Breast epithelium (tissue), 4 donors: ENCODE measurements around the gene FAM83E. TPM values are rescaled to one million over a fixed set of nuclear protein-coding genes. Genes with fewer than 3 reads are reported as not detected.

ENCODE experiments used
- DNase-seq, 2 donors: peaks; one replicate each; pipeline ENCODE4 v3.0.0-alpha.2; 2019; ENCODE audit warnings: low spot score in 2 of 2
- H3K27ac ChIP-seq, 2 donors: fragments of 200-600 bp; sonication (generic) in 1 of 2; one replicate each; pipeline ENCODE4 v1.5.1; 2016 to 2019; ENCODE audit warnings: mild to moderate bottlenecking in 1 of 2
- H3K27me3 ChIP-seq, 2 donors: fragments of 200-600 bp; sonication (generic) in 1 of 2; one replicate each; pipeline versions ENCODE4 v1.5.1 to v1.6.0; 2017 to 2019; ENCODE audit warnings: control low read depth in 1 of 2, mild to moderate bottlenecking in 1 of 2
- H3K36me3 ChIP-seq: fragments of 200-600 bp; one replicate; pipeline ENCODE4 v1.5.1; 2019
- H3K4me1 ChIP-seq, 2 donors: fragments of 200-600 bp; sonication (generic); one replicate each; pipeline ENCODE4 v1.5.1; 2016 to 2019; ENCODE audit warnings: control low read depth in 1 of 2
- H3K4me3 ChIP-seq, 3 donors: fragments of 200-600 bp; sonication (generic); 1 replicate in 2 of 3; 2 replicates in 1 of 3; pipeline ENCODE4 v1.5.1; 2016 to 2019; ENCODE audit warnings: mild to moderate bottlenecking in 3 of 3, moderate library complexity in 2 of 3
- H3K9me3 ChIP-seq, 2 donors: fragments of 200-600 bp; sonication (generic) in 1 of 2; one replicate each; pipeline ENCODE4 v1.5.1; 2016 to 2019; ENCODE audit warnings: control low read depth in 1 of 2
- CTCF ChIP-seq, 3 donors: fragments of 450-650 bp; IDR thresholded peaks; one replicate each; pipeline ENCODE4 v1.5.1; 2016 to 2017; ENCODE audit warnings: antibody characterized with exemption in 3 of 3, mild to moderate bottlenecking in 3 of 3, moderate library complexity in 3 of 3
- POLR2A ChIP-seq: fragments of 450-650 bp; IDR thresholded peaks from one replicate; pipeline ENCODE4 v1.6.1; 2016; ENCODE audit warnings: antibody characterized with exemption, mild to moderate bottlenecking, moderate library complexity
- POLR2AphosphoS5 ChIP-seq, 3 donors: sonication (generic); formaldehyde crosslinking; IDR thresholded peaks; one replicate each; pipeline ENCODE4 v1.6.1; 2017; ENCODE audit warnings: antibody characterized with exemption in 3 of 3
- intact Hi-C: fragments of 100-400 bp; cut with DNase I; formaldehyde crosslinking; loops from one replicate; pipeline ENCODE4 v1.15.1; 2023; ENCODE audit warnings: low total_unique reads
- total RNA-seq, 3 donors: library from RNA; depleted of rRNA; stranded (reverse); fragments of >200 nt; gene quantifications; one replicate each; pipeline ENCODE4 v1.1.0, GENCODE V29; 2016

Gene FAM83E
- total RNA-seq, 3 donors from 2014 or later: 3.3 to 5.6 TPM; not detected in 1

DNA sequence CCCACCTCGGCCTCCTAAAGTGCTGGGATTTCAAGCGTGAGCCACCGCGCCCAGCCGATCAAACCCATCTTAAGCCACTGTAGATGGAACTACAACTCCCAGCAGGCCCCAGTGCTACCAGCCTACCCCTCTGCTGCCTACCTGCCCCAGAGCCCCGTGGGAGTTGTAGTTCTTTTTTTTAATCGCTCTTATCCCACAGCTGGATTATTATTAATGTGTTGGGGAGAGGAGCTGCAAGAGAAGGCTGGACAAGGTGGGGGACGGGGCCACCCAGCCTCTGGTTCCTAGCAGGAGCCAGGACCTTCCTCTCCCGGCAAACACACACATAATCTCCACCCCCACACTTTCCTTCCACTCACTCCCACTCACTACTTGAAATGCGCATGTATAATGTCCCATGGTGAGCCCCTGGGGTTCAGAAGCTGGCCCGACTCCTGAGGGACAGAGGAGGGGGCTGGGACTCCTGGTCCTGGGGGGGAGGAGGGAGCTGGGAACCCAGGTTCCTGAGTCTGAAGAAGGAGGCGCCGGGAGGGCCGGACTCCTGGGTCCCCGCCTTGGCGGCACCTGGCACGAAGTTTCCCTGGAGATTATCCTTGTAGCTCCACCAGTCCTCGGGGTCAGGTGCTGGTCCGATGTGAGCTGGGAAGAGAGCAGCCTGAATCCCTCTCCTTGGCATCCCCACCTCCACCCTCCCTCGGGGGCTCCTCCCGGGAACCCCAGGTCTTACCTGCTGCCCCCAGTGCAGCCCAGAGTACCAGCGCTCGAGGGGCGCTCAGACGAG, 30.2 kb upstream of the FAM83E start:
- peak in 1 of 2 donors; percentile 81 for DNase-seq
- Histone ChIP-seq H3K27me3 (no peaks in the 10 kb centered on the region), H3K4me1 (peaks cover 0 to 4% of the 10 kb centered on the region in 2 donors), H3K27ac (peak overlapping the region; percentile 87 to 93), H3K36me3 (no peaks in the 10 kb centered on the region), H3K4me3 (peak overlapping the region; percentile 50 to 68 (median 57)), H3K9me3 (no peaks in the 10 kb centered on the region)
- no peak for TF ChIP-seq CTCF (IDR thresholded peaks at IDR 0.05)
- TF ChIP-seq POLR2AphosphoS5 (IDR thresholded peaks at IDR 0.05): peak in 2 of 3 donors; percentile 27 to 31
- intact Hi-C loops: loop anchor here (5.0 kb wide), 1 partner anchor 1122 kb away; the partner anchor contains the start of gene AP2A1

DNA sequence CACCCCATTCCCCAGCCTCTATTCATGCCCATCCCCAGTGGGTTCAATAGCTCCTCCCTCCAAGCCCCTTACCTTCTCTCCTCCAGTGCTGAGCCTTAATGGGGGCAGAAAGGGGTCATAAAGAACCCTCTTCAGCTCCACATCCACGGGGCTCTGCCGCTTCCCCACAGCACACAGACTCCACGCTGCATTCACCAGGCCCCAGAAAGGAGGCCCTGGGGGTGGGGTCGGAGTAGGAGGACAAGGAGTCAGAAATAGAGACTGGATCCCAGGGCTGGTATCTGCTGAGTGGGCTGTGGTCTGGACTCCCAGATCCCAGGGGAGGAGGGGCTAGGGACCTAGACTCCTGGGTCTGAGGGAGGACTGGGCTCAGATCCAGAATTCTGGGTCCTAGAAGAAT, 29.5 kb upstream of the FAM83E start:
- no peak overlapping the region for H3K27ac ChIP-seq
- intact Hi-C loops: loop anchor here (5.0 kb wide), 1 partner anchor 1123 kb away; the partner anchor contains the start of gene AP2A1
- no peak for DNase-seq
- peaks cover 0 to 4% of the 10 kb centered on the region in 2 donors for H3K4me1 ChIP-seq
- no peak for TF ChIP-seq CTCF (IDR thresholded peaks at IDR 0.05)
- no peak for TF ChIP-seq POLR2A
- no peak for TF ChIP-seq POLR2AphosphoS5 (IDR thresholded peaks at IDR 0.05)
- no peaks in the 10 kb centered on the region for H3K36me3 ChIP-seq
- H3K4me3 ChIP-seq: peak overlapping the region in 2 of 3 donors; percentile 57 to 68
- no peaks in the 10 kb centered on the region for H3K9me3 ChIP-seq
- H3K27me3 ChIP-seq: no peaks in the 10 kb centered on the region

DNA sequence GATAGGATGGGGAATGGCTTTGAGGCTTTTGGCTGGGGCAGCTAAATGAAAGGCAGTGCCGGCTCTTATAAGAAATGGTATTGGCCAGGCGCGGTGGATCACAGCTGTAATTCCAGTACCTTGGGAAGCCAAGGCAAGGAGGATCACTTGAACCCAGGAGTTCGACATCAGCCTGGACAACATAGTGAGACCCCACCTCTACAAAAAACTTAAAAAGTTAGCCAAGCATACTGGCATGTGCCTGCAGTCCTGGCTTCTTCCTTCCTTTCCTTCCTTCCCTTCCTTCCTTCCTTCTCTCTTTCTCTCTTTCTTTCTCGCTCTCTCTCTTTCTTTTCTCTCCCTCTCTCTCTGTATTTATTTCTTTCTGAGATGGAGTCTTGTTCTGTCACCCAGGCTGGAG, 28.0 kb upstream of the FAM83E start:
- no peak for DNase-seq
- no peaks in the 10 kb centered on the region for H3K27me3 ChIP-seq
- no peak for TF ChIP-seq POLR2AphosphoS5 (IDR thresholded peaks at IDR 0.05)
- TF ChIP-seq CTCF (IDR thresholded peaks at IDR 0.05): no peak
- TF ChIP-seq POLR2A: no peak
- no peak overlapping the region for H3K27ac ChIP-seq
- H3K36me3 ChIP-seq: no peaks in the 10 kb centered on the region
- no peak overlapping the region for H3K4me3 ChIP-seq
- peaks cover 0 to 4% of the 10 kb centered on the region in 2 donors for H3K4me1 ChIP-seq
- no peaks in the 10 kb centered on the region for H3K9me3 ChIP-seq
- intact Hi-C loops: loop anchor here (5.0 kb wide), 1 partner anchor 1124 kb away; the partner anchor contains the start of gene AP2A1

- Histone ChIP-seq H3K27me3 (no peaks in the 10 kb centered on the region), H3K4me3 (no peak overlapping the region), H3K9me3 (no peaks in the 10 kb centered on the region), H3K36me3 (no peaks in the 10 kb centered on the region), H3K27ac (no peak overlapping the region), H3K4me1 (peaks cover 0 to 4% of the 10 kb centered on the region in 2 donors)
- no peak for DNase-seq
- intact Hi-C loops: loop anchor here (5.0 kb wide), 1 partner anchor 1125 kb away; the partner anchor contains the start of gene AP2A1
- TF ChIP-seq POLR2AphosphoS5 (IDR thresholded peaks at IDR 0.05) (no peak), POLR2A (no peak), CTCF (IDR thresholded peaks at IDR 0.05) (no peak)
Observed at GRCh38 chr19:48641850-48642249, 27.0 kb upstream of the FAM83E start.
